Fibroblast of the conjunctiva (primary cell): Measurements from ENCODE around the gene PITPNM3.
"Not testable (repeated sequence)": the region's sequence is repeated elsewhere in the genome, so short reads cannot be mapped to it uniquely, and the experiment has no call there.

Experiments
- DNase-seq: peaks from one replicate; pipeline ENCODE4 v3.0.0-alpha.2; 2010; ENCODE audit warnings: low read depth

Gene PITPNM3

GRCh38 chr17:6574687-6575595 is 18.6 kb upstream of the PITPNM3 start:
- no peak for DNase-seq

- DNase-seq = no peak
Observed at GRCh38 chr17:6573982-6574686, 17.8 kb upstream of the PITPNM3 start.

- not testable (repeated sequence) for DNase-seq
Observed at GRCh38 chr17:6573495-6573894, 17.1 kb upstream of the PITPNM3 start.

GRCh38 chr17:6572972-6573370 is 16.6 kb upstream of the PITPNM3 start:
- no peak for DNase-seq

- no peak for DNase-seq
Observed at GRCh38 chr17:6571452-6571781, 15.1 kb upstream of the PITPNM3 start.

GRCh38 chr17:6570731-6571451 is 14.5 kb upstream of the PITPNM3 start:
- no peak for DNase-seq

GRCh38 chr17:6569370-6570285 is 13.3 kb upstream of the PITPNM3 start:
- DNase-seq = no peak

GRCh38 chr17:6568184-6568758 is 11.9 kb upstream of the PITPNM3 start:
- no peak for DNase-seq

- DNase-seq = peak; percentile 43
Observed at GRCh38 chr17:6567528-6568183, 11.3 kb upstream of the PITPNM3 start.

GRCh38 chr17:6561446-6561845 is 5.1 kb upstream of the PITPNM3 start:
- no peak for DNase-seq

- no peak for DNase-seq
Observed at GRCh38 chr17:6560496-6560895, 4.1 kb upstream of the PITPNM3 start.

- DNase-seq = no peak
Observed at GRCh38 chr17:6559753-6560215, 3.4 kb upstream of the PITPNM3 start.

GRCh38 chr17:6558932-6559752 is 2.8 kb upstream of the PITPNM3 start:
- DNase-seq = no peak

GRCh38 chr17:6558276-6558675 is 1.9 kb upstream of the PITPNM3 start:
- no peak for DNase-seq

GRCh38 chr17:6557040-6557438 is 684 bp upstream of the PITPNM3 start:
- no peak for DNase-seq

- DNase-seq = no peak
Observed at GRCh38 chr17:6555331-6556120, 829 bp downstream of the PITPNM3 start.

GRCh38 chr17:6554871-6555330 is 1.5 kb downstream of the PITPNM3 start:
- DNase-seq = no peak

GRCh38 chr17:6554342-6554741 is 2.0 kb downstream of the PITPNM3 start:
- DNase-seq = no peak
